ENCODE data around the gene CLEC4F. TPM values are rescaled to one million over a fixed set of nuclear protein-coding genes. Genes with fewer than 3 reads are reported as not detected.
A peak's percentile ranks its signal among the peaks of the same experiment; 100 is the strongest.

CLEC4F gene
- total and polyA plus RNA-seq, 2 of the 13 experiments (the other 11 are each of a cell fraction or from before 2014, with no cell fraction given), result 0.12 to 0.13 TPM

- TF ChIP-seq ZFP36L1 (CRISPR knock-in tag; IDR thresholded peaks at IDR 0.05), result no peak
- TF ChIP-seq KDM6A (CRISPR knock-in tag; IDR thresholded peaks at IDR 0.05; ENCODE audit: low read depth), result no peak
- TF ChIP-seq TBP (CRISPR knock-in tag; IDR thresholded peaks at IDR 0.05), result no peak
- no peak for TF ChIP-seq ZNF12 (CRISPR knock-in tag; IDR thresholded peaks at IDR 0.05)
- TF ChIP-seq ZHX1 (CRISPR knock-in tag; IDR thresholded peaks at IDR 0.05; ENCODE audit: low read depth), result no peak
- no peak for TF ChIP-seq POLR2AphosphoS5 (IDR thresholded peaks at IDR 0.05; ENCODE audit: low read depth, low read length)
- TF ChIP-seq ZNF567 (CRISPR knock-in tag; IDR thresholded peaks at IDR 0.05; ENCODE audit: borderline replicate concordance), result no peak
- TF ChIP-seq ZNF580 (CRISPR knock-in tag; IDR thresholded peaks at IDR 0.05; ENCODE audit: borderline replicate concordance, low read depth), result no peak
- TF ChIP-seq NFE2 (CRISPR knock-in tag; IDR thresholded peaks at IDR 0.05), result no peak
- no peak for TF ChIP-seq TRAFD1 (CRISPR knock-in tag; IDR thresholded peaks at IDR 0.05; ENCODE audit: borderline replicate concordance)
- TF ChIP-seq CHCHD3 (CRISPR knock-in tag; IDR thresholded peaks at IDR 0.05), result no peak
- no peak for TF ChIP-seq ZBTB37 (CRISPR knock-in tag; IDR thresholded peaks at IDR 0.05)
- no peak for TF ChIP-seq WIZ (CRISPR knock-in tag; IDR thresholded peaks at IDR 0.05)
- TF ChIP-seq ARID4A (CRISPR knock-in tag; IDR thresholded peaks at IDR 0.05; ENCODE audit: borderline replicate concordance), result no peak
- TF ChIP-seq MYPOP (CRISPR knock-in tag; IDR thresholded peaks at IDR 0.05), result 0 out of 2 replicates have a peak, but pooled peaks have one; percentile 8
Measured at GRCh38 chr2:70808983-70809958, 11.1 kb downstream of the CLEC4F start (continued).

All from HepG2 (cell line).